ENCODE data around the gene NCL.

NCL gene

GRCh38 chr2:231463698-231464575 is at the start of gene NCL:
Gene NCL (minus strand): TSS chr2:231464484. CDS start chr2:231464353, 131 bp downstream.
- DNase-seq = peak; percentile 24

GRCh38 chr2:231513746-231514224 is 49.5 kb upstream of the NCL start:
- no peak for DNase-seq

GRCh38 chr2:231512222-231512621 is 47.9 kb upstream of the NCL start:
- no peak for DNase-seq

- DNase-seq = no peak
These were observed 39.5 kb upstream of the NCL start for GRCh38 chr2:231503766-231504165.

GRCh38 chr2:231502596-231502995 is 38.3 kb upstream of the NCL start:
- no peak for DNase-seq

- DNase-seq = no peak
These were observed 33.4 kb upstream of the NCL start for GRCh38 chr2:231497651-231498050.

- no peak for DNase-seq
These were observed 30.4 kb upstream of the NCL start for GRCh38 chr2:231494669-231495068.

GRCh38 chr2:231490801-231491200 is 26.5 kb upstream of the NCL start:
- no peak for DNase-seq

- DNase-seq = no peak
These were observed 25.7 kb upstream of the NCL start for GRCh38 chr2:231489990-231490389.

GRCh38 chr2:231488331-231488730 is 24.0 kb upstream of the NCL start:
- no peak for DNase-seq

- no peak for DNase-seq
These were observed 22.7 kb upstream of the NCL start for GRCh38 chr2:231486851-231487596.

- DNase-seq = no peak
These were observed 19.4 kb upstream of the NCL start for GRCh38 chr2:231483398-231484329.

- DNase-seq = peak; percentile 6
These were observed 18.6 kb upstream of the NCL start for GRCh38 chr2:231482806-231483391.

GRCh38 chr2:231480781-231481180 is 16.5 kb upstream of the NCL start:
- no peak for DNase-seq

GRCh38 chr2:231479455-231479854 is 15.2 kb upstream of the NCL start:
- no peak for DNase-seq

- DNase-seq = no peak
These were observed 12.6 kb upstream of the NCL start for GRCh38 chr2:231476920-231477319.

GRCh38 chr2:231475965-231476364 is 11.7 kb upstream of the NCL start:
- DNase-seq = no peak

GRCh38 chr2:231472816-231473215 is 8.5 kb upstream of the NCL start:
- no peak for DNase-seq

- DNase-seq = no peak
These were observed 6.1 kb upstream of the NCL start for GRCh38 chr2:231470246-231470900.

- DNase-seq = no peak
These were observed 5.3 kb upstream of the NCL start for GRCh38 chr2:231469583-231469950.

GRCh38 chr2:231467613-231468530 is 3.6 kb upstream of the NCL start:
- DNase-seq = no peak

Data from NCI-H2029 treated with DMSO at 0.1 percent for 48 hours (cell line).